HG02759 (cell line): Measurements from ENCODE around the gene ACTN3.
"Not testable (repeated sequence)": the region's sequence is repeated elsewhere in the genome, so short reads cannot be mapped to it uniquely, and the experiment has no call there.

Source experiments
- ATAC-seq: cut with Tn5 transposase; IDR thresholded peaks from one replicate; pipeline ENCODE4 v1.9.1; 2021; ENCODE audit warnings: mild to moderate bottlenecking, moderate library complexity; ENCODE audit not compliant: unreplicated experiment

The ACTN3 gene

DNA sequence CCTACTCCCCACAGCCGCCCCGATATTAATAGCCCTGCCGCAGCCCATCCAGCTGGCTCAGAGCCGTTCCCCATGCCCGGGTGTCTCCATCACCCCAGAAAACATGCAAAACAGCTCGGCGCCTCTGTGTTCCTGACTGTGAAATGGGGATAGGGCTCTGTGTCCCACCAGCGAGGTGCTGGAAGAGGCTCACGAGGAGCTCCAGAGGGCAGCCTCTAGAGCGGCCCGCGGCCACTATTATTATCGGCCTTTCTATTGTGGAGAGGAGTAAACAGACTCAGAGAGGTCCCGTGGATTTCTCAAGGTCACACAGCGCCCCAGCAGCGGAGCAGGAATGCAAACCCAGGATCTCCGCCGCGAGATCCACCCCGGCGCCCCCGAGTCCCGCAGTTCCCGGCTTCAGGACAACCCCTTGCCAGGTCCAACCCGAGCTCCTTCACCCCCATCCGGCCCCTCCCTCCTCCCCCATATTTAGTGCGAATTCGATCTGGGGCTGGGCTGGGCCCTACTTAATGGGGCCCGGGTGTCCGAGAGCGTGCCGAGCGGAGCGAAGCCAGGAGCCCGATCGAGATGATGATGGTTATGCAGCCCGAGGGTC, at the start of gene ACTN3:
ACTN3 (plus strand) TSS at position 536 of the 598 bp plus-strand sequence; CDS start at position 571, 35 bp downstream.
- ATAC-seq = no peak

DNA sequence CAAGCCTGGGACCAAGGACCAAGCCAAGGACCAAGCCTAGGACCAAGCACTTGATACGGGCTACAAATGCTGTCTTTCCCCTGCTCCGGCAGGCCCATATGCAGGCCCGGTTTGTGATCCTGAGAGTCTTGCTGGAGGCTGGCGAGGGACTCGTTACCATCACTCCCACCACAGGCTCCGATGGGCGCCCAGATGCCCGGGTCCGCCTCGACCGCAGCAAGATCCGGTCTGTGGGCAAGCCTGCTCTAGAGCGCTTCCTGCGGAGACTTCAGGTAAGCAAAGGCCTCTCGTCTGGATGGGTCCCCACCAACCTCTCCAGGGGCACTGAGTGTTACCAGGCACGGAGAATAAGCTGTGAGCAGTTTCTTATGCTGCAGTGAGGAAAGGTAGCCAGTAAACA, 49.5 kb upstream of the ACTN3 start:
- no peak for ATAC-seq

DNA sequence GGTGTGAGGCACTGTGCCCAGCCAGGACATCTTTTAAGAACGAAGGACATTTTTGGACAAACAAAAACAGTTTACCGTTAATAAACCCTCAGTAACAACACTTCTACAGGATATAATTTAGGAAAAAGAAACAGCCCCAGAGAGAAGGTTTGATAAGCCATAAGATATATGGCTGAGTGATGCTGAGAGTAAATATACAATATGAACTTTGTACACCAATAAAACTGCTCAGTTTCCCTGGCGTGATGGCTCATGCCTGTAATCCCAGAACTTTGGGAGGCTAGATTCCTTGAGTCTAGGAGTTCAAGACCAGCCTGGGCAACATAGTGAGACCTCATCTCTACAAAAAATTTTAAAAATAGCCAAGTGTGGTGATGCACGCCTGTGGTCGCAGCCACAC, 48.2 kb upstream of the ACTN3 start:
- no peak for ATAC-seq

DNA sequence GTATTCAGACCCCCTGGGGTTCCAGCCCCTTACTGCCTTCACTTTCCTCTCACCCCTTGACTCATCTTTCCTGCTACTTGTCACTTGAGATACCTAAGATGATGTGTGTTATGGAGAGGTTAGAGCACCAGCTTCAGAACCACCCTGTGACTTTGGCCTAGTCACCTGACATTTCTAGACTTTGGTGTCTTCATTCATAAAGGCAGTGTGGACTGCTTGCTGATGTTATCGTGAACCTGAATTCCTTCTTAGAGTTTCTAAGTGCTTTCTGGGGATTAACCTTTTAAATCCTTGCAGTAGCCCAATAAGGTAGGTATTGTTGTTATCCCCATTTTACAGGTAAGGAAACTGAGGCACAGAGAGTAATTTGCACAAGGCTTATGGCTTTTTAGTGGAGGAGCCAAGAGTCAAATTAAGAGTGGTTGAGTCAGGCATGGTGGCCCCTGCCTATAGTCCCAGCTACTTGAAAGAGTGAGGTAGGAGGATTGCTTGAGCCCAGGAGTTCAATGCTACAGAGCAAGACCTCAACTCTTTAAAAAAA, 41.4 kb upstream of the ACTN3 start:
- ATAC-seq = no peak

DNA sequence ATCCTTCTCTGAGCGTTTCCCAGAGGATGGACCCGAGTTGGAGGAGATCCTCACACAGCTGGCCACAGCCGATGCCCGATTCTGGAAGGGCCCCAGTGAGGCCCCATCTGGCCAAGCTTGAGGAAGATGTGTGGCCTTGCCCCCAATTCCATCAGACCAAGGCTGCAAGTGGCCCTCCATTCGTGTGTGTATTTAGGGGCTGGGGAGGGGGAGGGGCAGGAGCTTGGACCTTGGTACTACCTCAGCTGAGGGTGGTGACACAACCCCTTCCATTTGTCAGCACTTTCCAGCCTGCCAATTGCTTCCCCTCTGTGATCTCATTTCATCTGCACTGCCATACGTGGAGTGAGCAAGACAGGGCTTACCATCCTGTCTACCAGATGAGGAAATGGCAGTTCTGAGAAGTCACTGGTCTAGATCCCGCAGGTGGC, 37.6 kb upstream of the ACTN3 start:
- ATAC-seq = no peak

DNA sequence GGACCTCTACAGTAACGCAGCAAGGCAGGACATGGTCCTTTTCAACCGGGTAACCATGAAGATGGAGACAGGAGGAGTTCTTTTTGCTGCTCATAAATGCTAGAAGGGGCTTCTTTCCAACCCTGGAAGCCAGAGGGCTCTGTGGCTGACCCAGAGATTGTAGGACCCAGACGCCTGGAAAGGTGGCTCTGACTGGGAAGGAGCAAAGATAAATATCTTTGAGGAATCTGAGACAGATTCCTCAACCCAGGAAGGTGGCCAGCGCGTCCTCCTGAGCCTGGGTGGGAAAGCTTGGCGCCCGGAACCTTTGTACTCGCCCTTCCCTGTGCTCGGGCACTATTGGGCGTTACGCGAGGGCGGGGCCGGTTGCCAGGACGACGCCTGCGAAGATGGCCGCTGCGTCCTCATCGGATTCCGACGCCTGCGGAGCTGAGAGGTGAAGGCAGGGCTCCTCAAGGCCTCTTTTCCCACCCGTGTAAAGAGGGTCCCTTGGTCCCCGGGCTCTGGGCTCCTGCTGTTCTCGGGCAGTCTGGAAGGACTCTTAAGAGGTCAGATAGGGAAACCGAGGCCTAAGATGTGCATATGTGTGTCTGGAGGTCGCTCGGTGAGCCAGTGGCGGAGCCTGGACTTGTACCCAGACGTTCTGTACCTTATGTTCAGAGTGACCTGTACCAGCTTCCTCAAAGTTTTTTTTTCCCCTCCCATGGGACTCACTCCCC, 36.3 kb upstream of the ACTN3 start, which contains the start of gene BBS1:
BBS1 (plus strand) TSS at position 365 of the 719 bp plus-strand sequence; CDS start at position 390, 25 bp downstream.
- peak; percentile 93 for ATAC-seq

DNA sequence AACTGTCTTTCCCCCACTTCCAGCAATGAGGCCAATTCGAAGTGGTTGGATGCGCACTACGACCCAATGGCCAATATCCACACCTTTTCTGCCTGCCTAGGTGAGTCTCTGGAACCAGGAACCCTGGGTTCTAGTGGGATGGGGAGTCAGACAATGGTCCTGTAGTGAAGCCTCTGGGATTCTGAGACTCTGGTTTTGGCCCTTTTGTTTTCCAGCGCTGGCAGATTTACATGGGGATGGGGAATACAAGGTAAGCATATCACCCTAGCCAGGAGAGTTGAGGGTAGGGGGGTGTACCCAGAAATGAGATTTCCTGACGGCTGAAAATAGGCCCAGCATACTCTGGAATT, 35.7 kb upstream of the ACTN3 start:
- no peak for ATAC-seq

DNA sequence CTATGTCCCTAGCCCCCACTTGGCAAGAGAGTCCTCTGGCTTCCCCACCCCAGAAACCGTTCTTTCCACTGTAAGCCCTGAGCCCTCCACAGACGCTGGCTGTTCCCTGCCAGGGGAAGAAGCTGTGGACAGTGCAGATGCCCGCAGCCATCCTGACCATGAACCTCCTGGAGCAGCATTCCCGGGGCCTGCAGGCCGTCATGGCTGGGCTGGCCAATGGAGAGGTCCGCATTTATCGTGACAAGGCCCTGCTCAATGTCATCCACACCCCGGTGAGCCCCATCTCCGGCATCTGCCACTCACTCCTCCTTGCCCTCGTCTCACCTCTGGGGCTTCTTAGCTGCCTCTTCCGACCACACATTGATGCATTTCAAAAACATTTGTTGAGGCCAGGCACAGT, 23.1 kb upstream of the ACTN3 start:
- no peak for ATAC-seq

DNA sequence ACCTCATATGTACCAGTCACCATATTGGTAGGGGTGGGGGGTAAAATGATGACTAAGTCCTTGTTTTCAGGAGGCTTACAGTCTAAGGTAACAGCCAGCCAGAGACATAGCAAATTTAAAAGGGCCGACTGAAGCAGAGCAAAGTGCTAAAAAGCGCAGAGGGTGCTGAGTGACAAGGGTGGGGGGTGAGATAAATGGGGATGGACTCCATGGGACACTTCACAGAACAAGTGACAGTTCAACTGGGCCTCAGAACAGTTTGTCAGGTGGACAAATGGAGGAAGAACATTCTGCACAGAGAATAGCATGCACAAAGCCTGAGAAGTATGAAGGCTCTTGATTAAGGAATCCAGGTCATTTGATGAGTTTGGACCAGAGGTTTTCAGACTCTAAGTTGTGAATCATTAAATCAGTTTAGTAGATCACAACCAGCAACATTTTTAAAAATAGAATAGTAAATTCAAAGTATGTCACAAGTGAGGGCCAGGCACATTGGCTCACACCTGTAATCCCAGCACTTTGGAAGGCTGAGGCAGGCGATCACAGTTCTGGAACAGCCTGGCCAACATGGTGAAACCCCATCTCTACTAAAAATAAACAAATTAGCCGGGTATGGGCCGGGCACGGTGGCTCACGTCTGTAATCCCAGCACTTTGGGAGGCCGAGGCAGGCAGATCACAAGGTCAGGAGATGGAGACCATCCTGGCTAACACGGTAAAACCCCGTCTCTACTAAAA, 22.2 kb upstream of the ACTN3 start:
- ATAC-seq = no peak

DNA sequence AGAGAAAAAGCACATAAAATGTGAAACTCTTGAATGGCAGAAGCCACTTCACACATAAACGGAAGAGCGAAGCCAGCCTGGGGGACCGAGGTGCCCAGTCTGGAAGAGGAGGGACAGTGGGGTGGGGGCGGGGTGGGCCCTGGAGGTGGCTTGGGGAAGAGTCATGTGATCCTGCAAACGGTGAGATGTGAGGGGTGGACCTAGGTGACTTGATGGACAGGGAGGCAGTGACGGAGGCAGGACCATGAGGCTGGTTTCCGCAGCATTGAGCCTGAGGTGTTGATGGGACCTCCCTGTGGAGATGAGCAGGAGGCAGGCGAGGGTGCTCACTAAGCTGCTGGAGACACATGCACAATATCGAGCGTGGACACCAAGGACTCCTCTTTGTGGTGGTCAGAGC, 17.6 kb upstream of the ACTN3 start:
- ATAC-seq = no peak

DNA sequence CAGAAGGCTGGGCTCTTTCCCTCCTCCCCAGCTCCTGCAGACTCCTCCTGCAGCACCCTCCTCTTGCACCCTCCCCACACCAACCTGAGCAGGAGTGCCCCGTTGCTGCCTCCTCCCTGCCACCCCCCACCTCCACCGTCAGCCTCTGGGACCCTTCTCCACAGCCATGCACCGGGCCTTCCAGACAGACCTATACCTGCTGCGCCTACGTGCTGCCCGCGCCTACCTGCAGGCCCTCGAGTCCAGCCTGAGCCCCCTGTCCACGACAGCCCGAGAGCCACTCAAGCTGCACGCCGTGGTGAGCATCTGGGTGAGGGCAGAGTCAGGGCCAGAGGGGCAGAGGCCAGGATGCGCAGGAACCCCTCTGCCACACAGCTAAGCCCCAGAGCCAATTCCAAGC, 17.0 kb upstream of the ACTN3 start:
- no peak for ATAC-seq

DNA sequence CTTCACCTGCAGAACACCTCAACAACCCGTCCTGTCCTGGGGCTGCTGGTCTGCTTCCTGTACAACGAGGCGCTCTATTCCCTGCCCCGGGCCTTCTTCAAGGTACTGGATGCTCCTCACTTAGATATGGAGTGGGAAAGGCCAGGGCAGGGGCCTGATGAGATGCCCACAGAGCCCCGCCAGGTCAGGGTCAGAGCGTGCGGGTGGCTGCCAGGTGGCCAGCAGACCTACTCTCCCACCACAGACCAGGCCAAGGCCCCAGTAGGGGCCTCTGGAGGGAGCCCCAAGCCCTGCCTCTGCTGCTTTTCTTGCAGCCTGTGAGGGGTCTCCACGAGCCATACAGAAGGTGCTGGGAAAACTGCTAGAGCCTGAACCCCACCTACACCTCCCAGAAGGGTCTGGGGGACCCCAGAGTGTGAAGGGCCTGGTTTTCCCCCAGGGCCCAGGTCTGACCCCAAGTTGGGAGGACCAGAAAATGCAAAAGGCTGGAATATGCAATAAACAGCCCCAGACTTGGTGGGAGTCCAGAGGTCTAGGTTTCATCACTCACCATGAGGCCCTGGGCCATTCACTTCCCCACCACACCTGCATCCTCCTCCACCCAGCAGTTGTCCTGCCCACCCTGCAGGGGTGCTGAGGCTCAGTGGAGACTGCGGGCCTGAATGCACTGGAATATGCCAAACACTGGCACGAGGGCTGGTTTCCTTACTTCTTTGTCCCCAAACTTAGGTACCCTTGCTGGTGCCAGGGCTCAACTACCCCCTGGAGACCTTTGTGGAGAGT, 15.6 kb upstream of the ACTN3 start:
- ATAC-seq = no peak

DNA sequence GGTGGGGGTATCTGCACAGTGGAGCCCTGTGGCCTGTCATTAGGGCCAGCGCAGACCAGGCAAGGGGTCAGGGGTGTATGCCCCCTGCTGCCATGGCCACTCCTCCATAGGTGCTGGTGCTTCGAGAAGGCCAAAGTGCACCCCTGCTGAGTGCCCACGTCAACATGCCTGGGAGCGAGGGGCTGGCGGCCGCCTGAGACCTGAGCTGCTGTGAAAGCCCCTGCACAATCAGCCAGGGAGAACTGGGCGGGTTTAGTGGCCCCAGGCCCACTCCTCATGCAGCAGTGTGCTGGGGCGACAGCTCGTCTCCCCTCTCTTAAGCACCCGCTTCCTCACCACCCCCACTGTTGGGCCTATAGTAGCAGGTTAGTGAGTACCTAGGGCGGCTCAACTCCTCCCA, 14.9 kb upstream of the ACTN3 start:
- no peak for ATAC-seq

DNA sequence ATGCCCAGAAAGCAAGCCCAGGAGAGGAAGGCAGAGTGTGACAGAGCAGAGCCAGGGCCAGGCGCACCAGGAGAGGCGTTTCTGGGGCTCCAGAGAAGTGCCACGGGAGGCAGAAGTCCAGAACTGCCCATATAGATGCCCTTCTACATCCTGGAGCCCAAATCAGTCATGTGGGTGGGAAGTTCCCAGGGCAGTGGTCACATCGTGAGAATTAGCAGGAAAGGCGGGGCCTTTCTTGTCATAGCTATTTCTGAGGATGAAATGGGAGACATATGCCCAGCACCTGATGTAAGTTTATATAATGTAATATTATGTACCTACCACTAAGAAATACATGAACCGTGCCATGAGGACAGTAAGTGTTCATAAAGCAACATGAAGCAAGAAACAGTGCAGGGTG, 13.9 kb upstream of the ACTN3 start:
- ATAC-seq = no peak

DNA sequence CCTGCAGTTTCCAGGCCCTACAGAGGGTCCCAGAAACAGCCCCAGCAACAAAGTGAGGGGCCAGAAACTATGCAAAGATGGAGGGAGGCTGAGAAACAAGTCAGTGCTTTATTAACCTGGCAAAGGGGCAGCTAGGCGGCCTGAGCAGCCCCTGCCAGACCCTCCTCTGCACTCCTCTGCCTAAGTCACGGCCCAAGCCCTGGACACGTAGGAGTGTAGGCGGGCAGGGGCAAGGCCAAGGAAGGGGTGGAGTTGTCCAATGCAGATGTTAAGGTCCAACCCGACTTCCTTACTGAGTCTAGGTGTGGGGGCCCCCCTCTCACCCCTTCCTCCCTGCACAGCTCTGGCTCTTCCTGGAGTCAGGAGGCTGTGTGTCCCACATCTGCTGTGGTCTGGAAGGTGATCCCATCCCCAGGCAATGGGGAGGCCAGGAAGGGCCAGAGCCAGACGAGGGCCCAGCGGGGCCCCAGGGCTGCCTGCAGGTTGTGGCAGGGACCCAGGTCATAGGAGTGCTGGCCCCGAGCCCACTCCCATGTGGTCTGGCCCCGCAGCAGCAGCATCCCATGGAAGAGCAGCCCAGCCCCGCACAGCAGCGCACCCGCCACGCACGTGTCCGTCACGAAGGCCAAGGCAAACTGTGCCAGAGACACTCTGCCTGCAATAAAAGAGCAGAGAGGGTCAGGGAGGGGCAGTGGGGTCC, 7.4 kb upstream of the ACTN3 start:
- ATAC-seq = no peak

DNA sequence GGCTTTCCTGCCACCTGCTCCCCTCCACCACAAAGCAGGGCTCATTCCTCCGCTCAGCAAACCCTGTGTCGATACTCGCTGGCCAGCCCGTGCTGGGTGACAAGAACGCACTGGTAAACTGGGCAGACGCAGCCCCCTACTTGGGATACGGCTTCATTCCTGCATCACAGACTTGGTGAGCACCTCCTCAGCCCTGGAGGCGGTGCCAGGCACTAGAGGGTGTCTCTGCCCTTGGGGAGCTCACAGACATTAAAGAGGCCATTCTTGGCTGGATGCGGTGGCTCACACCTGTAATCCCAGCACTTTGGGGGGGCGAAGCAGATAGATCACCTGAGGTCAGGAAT, 6.9 kb upstream of the ACTN3 start:
- ATAC-seq = no peak

DNA sequence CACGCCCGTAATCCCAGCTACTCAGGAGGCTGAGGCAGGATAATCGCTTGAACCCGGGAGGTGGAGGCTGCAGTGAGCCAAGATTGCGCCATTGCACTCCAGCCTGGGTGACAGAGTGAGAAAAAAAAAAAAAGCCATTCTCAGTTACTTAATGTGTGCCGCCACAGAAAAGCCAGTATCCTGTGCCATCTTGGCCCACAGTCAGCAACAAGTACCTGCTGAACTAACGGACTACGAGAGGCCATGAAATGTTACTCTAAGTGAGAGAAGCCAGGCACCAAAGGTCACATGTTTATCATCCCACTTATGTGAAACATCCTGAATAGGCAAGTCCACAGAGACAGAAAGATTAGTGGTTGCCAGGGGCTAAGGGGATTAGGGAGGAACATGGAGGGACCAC, 6.1 kb upstream of the ACTN3 start:
- ATAC-seq = not testable (repeated sequence)

DNA sequence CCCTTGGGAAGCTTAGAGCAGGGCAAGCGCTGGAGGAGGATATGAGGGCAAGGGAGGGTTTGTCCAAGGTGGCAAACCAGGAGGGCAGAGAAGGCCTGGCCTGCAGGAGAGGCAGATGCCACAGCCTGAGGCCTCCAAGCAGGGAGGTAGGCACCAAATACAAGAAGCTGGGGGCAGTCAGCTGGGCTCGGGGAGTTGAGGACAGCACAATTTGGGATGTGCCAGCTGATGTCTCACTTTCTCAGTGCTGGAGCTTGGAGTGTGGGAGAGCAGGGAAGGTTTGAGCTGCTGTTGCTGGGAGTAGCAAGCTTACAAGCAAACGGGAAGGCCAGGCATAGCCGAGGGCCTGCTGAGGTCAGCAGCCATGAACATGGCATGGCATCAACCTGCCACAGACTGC, 4.8 kb upstream of the ACTN3 start:
- no peak for ATAC-seq

DNA sequence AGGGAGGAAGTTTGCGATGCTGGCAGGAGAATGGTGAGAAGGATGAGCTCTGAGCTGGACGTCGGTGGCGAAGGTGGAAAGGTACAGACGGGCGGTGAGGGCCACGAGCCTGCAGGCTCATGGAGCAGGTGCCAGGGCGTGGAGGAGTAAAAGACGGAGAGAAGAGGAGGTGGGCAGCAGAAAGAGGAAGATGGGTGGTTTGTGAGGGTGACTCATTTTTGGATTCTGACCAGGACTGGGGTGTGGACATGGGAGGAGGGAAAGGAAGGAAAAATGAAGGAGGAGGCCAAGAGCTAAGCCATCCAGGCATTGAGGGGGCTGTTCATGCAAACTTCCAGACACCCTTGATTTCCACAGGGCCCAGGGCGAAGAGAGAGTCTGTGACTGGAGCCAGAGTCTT, 4.3 kb upstream of the ACTN3 start:
- ATAC-seq = no peak

DNA sequence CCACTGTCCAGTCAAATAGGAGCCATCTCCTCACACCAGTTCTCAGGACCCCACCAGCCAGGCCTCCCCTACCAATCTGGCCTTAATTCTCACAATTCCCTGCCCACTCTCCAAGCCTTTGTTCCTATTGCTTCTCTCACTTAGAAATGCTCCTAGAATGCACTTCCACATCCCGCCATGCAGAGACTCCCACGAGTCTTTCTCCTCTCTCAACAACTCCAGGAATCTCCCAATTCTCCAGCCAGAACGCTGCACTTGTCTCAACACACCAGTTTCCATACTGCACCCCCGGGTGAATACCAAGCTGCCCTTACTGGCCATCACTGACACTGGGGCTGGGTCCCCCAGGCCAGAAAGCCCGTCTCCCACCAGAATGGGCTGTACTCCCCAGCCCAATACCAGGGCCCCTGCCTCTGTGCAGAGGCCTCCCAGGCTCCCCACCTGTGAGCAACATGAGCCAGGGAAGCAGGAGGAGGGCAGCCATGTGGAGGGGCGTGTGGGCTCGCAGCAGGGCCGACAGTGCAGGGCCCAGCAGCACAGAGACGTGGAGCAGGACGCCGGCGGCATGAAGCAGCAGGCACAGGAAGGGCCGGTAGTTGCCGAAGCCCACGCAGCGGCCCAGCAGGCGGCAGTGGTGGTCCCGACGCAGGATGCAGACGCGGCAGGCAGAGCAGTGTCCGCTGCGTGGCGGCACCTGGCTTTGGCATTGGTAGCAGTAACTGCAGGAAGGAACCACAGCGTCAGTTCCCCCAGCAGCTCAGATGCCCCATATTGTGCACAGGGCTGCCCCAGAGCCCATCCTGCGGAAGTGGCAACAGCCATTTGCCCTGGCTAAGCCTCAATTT, 3.2 kb upstream of the ACTN3 start:
- ATAC-seq = peak; percentile 32
